ENCODE data around the gene CASTOR2. TPM values are rescaled to one million over a fixed set of nuclear protein-coding genes. Genes with fewer than 3 reads are reported as not detected.
"Not testable (repeated sequence)": the region's sequence is repeated elsewhere in the genome, so short reads cannot be mapped to it uniquely, and the experiment has no call there.

Gene CASTOR2
- total RNA-seq, 2 donors from 2014 or later, result 4.4 to 5.6 TPM

- DNase-seq; H3K36me3 Mint-ChIP-seq (ENCODE audit: insufficient read depth in 2 of 2); H3K4me3 Mint-ChIP-seq; H3K27me3 Mint-ChIP-seq (ENCODE audit: low read depth); H3K9me3 Mint-ChIP-seq; H3K27ac Mint-ChIP-seq; H3K4me1 Mint-ChIP-seq (ENCODE audit: low read depth); ATAC-seq (replicated peaks in 1 of 2): not testable (repeated sequence)
These were observed 1.8 kb downstream of the CASTOR2 start for GRCh38 chr7:74966208-74966854.

DNA sequence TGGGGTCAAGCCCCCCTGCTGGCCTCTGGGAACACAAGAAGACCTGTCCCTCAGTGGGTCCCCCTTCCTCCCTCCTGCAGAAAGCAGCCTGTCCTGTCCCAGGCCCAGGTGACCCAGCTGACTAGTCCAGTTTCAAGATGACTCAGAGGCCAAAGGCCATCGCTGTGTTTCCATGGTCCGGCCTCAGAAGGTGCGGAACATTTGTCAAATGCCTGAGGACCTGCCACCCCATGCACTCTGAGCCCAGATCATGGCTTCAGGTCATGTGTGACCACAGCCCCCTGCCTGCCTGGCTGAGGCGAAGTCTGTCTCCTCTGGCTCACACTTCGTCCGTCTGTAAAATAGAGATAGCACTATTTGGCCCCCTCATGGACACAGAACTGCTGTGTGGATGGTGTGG, 2.4 kb downstream of the CASTOR2 start:
- H3K36me3 Mint-ChIP-seq (ENCODE audit: insufficient read depth in 2 of 2); H3K27ac Mint-ChIP-seq; ATAC-seq (replicated peaks in 1 of 2); H3K9me3 Mint-ChIP-seq; H3K27me3 Mint-ChIP-seq (ENCODE audit: low read depth); H3K4me3 Mint-ChIP-seq; DNase-seq; H3K4me1 Mint-ChIP-seq (ENCODE audit: low read depth): not testable (repeated sequence)

- not testable (repeated sequence) for H3K36me3 Mint-ChIP-seq (ENCODE audit: insufficient read depth in 2 of 2); DNase-seq; H3K4me1 Mint-ChIP-seq (ENCODE audit: low read depth); H3K27ac Mint-ChIP-seq; H3K9me3 Mint-ChIP-seq; H3K4me3 Mint-ChIP-seq; H3K27me3 Mint-ChIP-seq (ENCODE audit: low read depth)
- peak in 1 of 2 donors; percentile 19 for ATAC-seq (replicated peaks in 1 of 2)
These were observed 6.9 kb downstream of the CASTOR2 start for GRCh38 chr7:74971431-74971830.

DNA sequence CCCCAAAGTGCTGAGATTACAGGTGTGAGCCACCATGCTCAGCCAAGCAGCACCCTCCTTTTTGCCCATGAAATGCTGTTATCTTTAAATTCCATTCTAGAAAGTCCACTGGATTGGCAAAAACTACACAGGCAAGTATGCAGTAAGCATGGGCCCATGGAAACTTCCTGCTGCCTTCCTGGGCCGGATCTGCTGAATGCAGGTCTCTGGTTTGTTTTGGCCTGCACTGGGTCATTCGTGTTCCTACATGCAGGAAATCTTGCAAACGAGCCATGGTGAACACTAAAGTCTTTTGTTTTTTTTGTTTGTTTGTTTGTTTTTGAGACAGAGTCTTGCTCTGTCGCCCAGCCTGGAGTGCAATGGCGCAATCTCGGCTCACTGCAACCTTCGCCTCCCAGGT, 7.9 kb downstream of the CASTOR2 start:
- H3K36me3 Mint-ChIP-seq (ENCODE audit: insufficient read depth in 2 of 2); DNase-seq; H3K4me3 Mint-ChIP-seq; H3K4me1 Mint-ChIP-seq (ENCODE audit: low read depth); ATAC-seq (replicated peaks in 1 of 2); H3K27ac Mint-ChIP-seq; H3K27me3 Mint-ChIP-seq (ENCODE audit: low read depth); H3K9me3 Mint-ChIP-seq: not testable (repeated sequence)

DNA sequence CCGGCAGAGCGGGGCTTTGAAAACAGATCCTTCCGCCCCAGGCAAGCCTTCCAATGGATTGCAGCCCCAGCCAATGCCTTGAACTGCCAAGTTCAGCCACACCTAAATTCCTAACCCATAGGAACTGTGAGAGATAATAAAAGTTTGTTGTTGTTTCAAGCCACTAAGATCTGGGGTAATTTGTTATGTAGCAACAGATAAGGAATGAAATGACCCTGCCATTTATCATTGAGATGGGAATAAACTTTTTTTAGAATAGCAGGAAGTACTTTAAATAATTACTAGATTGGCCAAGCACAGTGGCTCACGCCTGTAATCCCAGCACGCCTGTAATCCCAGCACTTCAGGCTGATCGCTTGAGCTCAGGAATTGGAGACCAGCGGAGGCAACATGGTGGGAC, 11.5 kb downstream of the CASTOR2 start:
- not testable (repeated sequence) for H3K9me3 Mint-ChIP-seq; H3K27me3 Mint-ChIP-seq (ENCODE audit: low read depth)

GRCh38 chr7:74977523-74977922, 13.0 kb downstream of the CASTOR2 start:
- not testable (repeated sequence) for H3K9me3 Mint-ChIP-seq; DNase-seq; H3K4me3 Mint-ChIP-seq; H3K4me1 Mint-ChIP-seq (ENCODE audit: low read depth); H3K36me3 Mint-ChIP-seq (ENCODE audit: insufficient read depth in 2 of 2); H3K27ac Mint-ChIP-seq; H3K27me3 Mint-ChIP-seq (ENCODE audit: low read depth); ATAC-seq (replicated peaks in 1 of 2)

More for the DNA sequence above, 11.5 kb downstream of the CASTOR2 start:
- not testable (repeated sequence) for ATAC-seq (replicated peaks in 1 of 2); H3K27ac Mint-ChIP-seq; H3K4me1 Mint-ChIP-seq (ENCODE audit: low read depth); H3K36me3 Mint-ChIP-seq (ENCODE audit: insufficient read depth in 2 of 2); DNase-seq; H3K4me3 Mint-ChIP-seq

GRCh38 chr7:74988436-74988835, 23.9 kb downstream of the CASTOR2 start:
- not testable (repeated sequence) for H3K9me3 Mint-ChIP-seq; H3K27ac Mint-ChIP-seq; H3K36me3 Mint-ChIP-seq (ENCODE audit: insufficient read depth in 2 of 2); H3K27me3 Mint-ChIP-seq (ENCODE audit: low read depth); H3K4me3 Mint-ChIP-seq; H3K4me1 Mint-ChIP-seq (ENCODE audit: low read depth); ATAC-seq (replicated peaks in 1 of 2); DNase-seq

- DNase-seq, result no peak
- Mint-ChIP-seq H3K36me3 (ENCODE audit: insufficient read depth in 2 of 2) (no peaks in the 10 kb centered on the region), H3K4me1 (ENCODE audit: low read depth) (peaks cover 5% of the 10 kb centered on the region), H3K4me3 (no peak overlapping the region), H3K27ac (no peak overlapping the region), H3K9me3 (no peaks in the 10 kb centered on the region), H3K27me3 (ENCODE audit: low read depth) (no peaks in the 10 kb centered on the region)
- no peak for ATAC-seq (replicated peaks in 1 of 2)
These were observed 28.6 kb downstream of the CASTOR2 start for GRCh38 chr7:74993121-74993520.

GRCh38 chr7:74994869-74995543, 30.5 kb downstream of the CASTOR2 start:
- DNase-seq, H3K27ac Mint-ChIP-seq: not testable (repeated sequence)

GRCh38 chr7:74996361-74996760, 31.9 kb downstream of the CASTOR2 start:
- not testable (repeated sequence) for H3K27me3 Mint-ChIP-seq (ENCODE audit: low read depth); H3K4me3 Mint-ChIP-seq; H3K36me3 Mint-ChIP-seq (ENCODE audit: insufficient read depth in 2 of 2); DNase-seq; H3K9me3 Mint-ChIP-seq; ATAC-seq (replicated peaks in 1 of 2); H3K27ac Mint-ChIP-seq
- H3K4me1 Mint-ChIP-seq (ENCODE audit: low read depth), result peaks cover 11% of the 10 kb centered on the region

More at GRCh38 chr7:74994869-74995543, 30.5 kb downstream of the CASTOR2 start:
- not testable (repeated sequence) for ATAC-seq (replicated peaks in 1 of 2); H3K27me3 Mint-ChIP-seq (ENCODE audit: low read depth); H3K36me3 Mint-ChIP-seq (ENCODE audit: insufficient read depth in 2 of 2); H3K9me3 Mint-ChIP-seq; H3K4me3 Mint-ChIP-seq
- peaks cover 11% of the 10 kb centered on the region for H3K4me1 Mint-ChIP-seq (ENCODE audit: low read depth)

DNA sequence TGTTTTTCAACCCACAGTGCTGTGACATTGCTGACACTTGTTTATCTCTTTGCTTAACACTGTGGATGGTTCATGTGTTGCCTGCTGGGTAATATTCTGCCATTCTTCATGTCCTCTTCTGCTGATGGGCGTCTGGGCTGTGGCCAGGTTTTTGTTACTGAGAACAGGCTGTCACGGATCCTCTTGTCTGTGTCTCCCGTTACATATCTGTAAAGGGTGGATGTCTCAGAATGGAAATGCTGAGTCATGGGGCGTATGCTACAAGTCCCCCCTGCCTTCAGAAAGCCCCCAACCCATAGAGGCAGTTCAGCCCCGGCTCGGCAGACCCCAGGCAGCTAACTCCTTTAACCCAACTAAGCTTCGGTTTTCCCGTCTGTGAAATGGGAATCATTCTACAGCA, 33.3 kb downstream of the CASTOR2 start:
- H3K36me3 Mint-ChIP-seq (ENCODE audit: insufficient read depth in 2 of 2); H3K27me3 Mint-ChIP-seq (ENCODE audit: low read depth); H3K27ac Mint-ChIP-seq; DNase-seq; H3K4me3 Mint-ChIP-seq; H3K9me3 Mint-ChIP-seq: not testable (repeated sequence)
- ATAC-seq (replicated peaks in 1 of 2), result peak in 1 of 2 donors; percentile 43
- peaks cover 11% of the 10 kb centered on the region for H3K4me1 Mint-ChIP-seq (ENCODE audit: low read depth)

- not testable (repeated sequence) for DNase-seq; ATAC-seq (replicated peaks in 1 of 2); H3K27ac Mint-ChIP-seq; H3K36me3 Mint-ChIP-seq (ENCODE audit: insufficient read depth in 2 of 2); H3K9me3 Mint-ChIP-seq; H3K4me3 Mint-ChIP-seq; H3K27me3 Mint-ChIP-seq (ENCODE audit: low read depth)
- peaks cover 11% of the 10 kb centered on the region for H3K4me1 Mint-ChIP-seq (ENCODE audit: low read depth)
These were observed 36.9 kb downstream of the CASTOR2 start for GRCh38 chr7:75001356-75001755.

- H3K4me1 Mint-ChIP-seq (ENCODE audit: low read depth), result no peaks in the 10 kb centered on the region
- DNase-seq, result no peak
- no peak overlapping the region for H3K4me3 Mint-ChIP-seq
- no peak for ATAC-seq (replicated peaks in 1 of 2)
- no peak overlapping the region for H3K27ac Mint-ChIP-seq
- H3K9me3 Mint-ChIP-seq, result no peaks in the 10 kb centered on the region
- H3K36me3 Mint-ChIP-seq (ENCODE audit: insufficient read depth in 2 of 2), result no peaks in the 10 kb centered on the region
- no peaks in the 10 kb centered on the region for H3K27me3 Mint-ChIP-seq (ENCODE audit: low read depth)
These were observed 45.5 kb downstream of the CASTOR2 start for GRCh38 chr7:75010036-75010435.

GRCh38 chr7:75017832-75018231, 53.3 kb downstream of the CASTOR2 start:
- no peaks in the 10 kb centered on the region for H3K4me1 Mint-ChIP-seq (ENCODE audit: low read depth)
- ATAC-seq (replicated peaks in 1 of 2) (no peak), DNase-seq (no peak)
- H3K36me3 Mint-ChIP-seq (ENCODE audit: insufficient read depth in 2 of 2), result no peaks in the 10 kb centered on the region
- no peak overlapping the region for H3K4me3 Mint-ChIP-seq
- H3K9me3 Mint-ChIP-seq, result no peaks in the 10 kb centered on the region
- no peak overlapping the region for H3K27ac Mint-ChIP-seq
- no peaks in the 10 kb centered on the region for H3K27me3 Mint-ChIP-seq (ENCODE audit: low read depth)

All from activated T-cell treated with anti-CD3 and anti-CD28 coated beads, Interleukin-2, amount 50 U/mL, for 72 hours (primary cell).